SW 1271 (cell line): Measurements from ENCODE around the gene AGRP.

ENCODE experiments used
- DNase-seq, 2 experiments: peaks; one replicate each; lab custom pipeline; 2025; lab: John Stamatoyannopoulos, UW

The AGRP gene

DNA sequence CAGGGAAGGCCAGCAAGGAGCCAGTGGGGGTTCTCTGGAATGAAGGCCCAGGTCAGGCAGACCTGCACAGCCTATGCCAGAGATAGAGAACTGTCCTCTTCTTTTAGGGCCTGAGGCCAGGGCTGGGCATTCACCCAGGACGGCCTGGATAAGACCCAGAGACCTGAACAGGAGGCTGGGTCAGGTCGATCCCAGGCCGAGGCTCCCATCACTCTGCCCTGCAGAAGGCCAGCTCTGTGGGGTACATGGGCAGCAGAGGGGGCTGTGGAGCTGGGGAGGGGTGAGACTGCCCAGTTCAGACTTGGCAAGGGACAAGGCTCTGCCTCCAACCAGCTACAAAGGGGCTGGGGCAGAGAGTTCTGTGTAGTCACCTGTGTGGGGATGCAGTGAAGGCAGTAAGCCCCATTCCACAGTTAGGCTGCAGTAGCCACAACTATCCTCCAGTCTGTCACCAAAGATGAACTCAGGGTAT lies 37.9 kb downstream of the AGRP start:
- DNase-seq: no peak

DNA sequence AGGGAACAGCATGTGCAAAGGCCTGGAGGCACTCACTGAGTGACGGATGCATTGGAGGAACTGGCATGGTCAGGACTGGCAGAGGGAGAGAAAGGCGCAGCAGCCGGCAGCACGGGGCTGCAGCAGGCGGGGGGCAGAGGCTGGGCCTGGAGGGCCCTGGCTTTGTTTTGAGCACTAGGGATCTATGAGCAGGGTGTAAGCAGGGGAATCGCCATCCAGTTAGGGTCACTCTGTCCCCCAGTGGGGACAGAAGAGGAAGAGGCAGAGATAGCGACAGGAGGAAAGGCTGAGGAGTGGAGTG lies 38.3 kb downstream of the AGRP start:
- DNase-seq: no peak

DNA sequence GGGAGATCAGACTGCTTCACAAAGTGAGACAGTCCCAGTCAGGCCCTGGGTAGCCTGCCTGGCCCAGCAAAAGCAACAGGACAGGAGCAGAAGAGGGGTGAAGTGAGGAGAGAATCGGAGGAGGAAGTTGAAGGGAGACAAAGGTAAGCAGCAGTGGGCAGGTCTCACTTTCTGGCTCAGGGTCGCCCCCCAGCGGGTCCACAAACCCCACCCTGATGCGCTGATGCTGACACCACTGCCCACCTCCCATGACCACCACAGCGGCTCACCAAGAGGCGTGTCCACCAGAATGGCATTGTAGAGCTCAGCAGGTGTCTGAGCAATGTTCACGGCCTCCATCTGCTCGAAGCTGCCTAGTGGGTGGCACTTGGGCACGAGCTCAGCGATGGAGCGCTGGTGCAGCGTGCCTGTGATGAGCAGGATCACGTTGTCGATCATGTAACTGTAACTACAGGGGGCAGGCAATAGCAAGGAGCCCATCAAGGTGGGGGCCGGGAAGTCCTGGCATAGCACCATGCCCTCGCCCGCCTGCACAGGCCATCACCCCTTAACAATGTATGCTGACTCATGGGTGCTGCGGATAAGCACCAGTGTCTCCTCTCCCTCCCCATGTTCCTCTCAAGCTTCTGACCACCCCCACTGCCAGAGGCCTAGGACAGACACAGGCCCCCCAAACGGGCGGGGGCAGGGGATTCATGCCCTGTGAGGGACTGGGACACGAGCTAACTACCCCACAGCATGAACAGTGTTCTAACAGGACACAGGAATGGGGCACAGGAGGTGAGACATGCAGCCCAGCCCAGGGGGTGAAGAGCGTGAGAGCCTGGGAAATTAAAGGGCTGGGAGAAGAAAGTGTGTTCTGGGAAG lies 38.9 kb downstream of the AGRP start:
- no peak for DNase-seq

DNA sequence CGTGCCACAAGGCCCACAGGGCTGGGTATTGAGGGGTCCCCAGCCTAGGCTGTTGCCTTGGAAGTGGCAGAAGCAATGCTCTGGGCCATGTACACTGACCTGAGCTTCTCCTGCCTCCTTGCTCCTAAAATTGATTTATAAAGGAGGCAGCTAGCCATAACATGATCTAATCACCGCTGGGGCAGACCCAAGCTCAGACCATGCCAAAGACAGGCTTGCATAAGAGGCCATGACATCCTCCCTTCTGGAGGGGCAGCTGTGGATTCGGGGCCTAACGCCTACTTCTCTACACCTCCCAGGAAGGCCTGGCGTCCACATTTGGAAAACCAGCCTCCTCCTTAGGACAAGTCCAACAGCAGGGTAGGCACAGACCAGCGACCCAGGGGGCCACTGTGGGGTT lies 40.1 kb downstream of the AGRP start:
- DNase-seq: no peak

DNA sequence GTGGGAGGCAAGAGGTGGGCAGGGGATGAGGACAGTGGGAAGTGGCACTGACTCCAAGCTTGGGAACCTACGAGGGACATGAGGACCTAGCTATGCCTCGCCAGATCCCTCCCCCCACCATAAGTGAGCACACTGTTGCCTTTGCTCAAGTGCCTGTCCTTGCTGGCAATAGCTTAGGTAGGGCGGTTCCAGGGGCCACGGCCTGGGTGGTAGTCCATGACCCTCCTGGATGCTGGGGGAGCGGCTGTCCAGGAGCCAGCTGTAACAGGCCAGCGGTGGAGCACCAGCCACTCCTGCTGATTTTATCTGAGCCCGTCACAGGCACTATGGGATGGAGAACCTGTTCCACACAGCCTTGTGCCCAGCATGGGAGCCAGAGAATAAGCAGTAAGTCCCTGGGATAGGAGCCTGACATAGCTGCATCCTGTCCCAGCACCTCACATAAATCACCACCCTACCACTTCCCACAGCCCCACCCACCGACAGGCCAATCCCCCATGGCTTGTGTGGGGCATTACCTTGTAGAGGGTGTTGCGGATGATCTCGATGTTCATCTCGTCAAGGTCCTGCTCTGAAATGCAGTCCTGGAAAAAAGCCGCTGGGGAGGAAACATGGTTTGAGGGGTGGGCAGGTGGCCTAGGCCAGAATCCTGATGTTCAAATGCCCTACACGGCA lies 40.6 kb downstream of the AGRP start:
- no peak for DNase-seq

DNA sequence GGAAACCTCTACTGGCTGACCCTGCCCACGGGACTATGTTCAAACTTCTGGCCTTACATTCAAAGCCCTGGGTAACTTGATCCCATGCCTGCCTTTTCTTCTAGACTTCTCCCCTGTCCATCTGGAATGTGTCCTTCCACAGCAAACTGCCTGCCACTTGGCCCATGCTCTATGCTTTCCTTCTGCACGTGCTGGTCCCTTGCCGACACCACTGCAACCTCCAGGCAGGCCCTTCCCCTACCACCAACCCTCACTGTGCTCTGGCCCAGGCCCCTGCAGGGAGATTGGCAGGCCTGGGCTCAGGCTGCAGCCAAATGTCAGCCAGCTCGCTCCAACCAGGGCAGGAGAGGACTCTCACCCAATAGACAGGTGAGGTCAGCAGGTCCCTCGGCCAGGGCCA lies 41.4 kb downstream of the AGRP start:
- DNase-seq: no peak

DNA sequence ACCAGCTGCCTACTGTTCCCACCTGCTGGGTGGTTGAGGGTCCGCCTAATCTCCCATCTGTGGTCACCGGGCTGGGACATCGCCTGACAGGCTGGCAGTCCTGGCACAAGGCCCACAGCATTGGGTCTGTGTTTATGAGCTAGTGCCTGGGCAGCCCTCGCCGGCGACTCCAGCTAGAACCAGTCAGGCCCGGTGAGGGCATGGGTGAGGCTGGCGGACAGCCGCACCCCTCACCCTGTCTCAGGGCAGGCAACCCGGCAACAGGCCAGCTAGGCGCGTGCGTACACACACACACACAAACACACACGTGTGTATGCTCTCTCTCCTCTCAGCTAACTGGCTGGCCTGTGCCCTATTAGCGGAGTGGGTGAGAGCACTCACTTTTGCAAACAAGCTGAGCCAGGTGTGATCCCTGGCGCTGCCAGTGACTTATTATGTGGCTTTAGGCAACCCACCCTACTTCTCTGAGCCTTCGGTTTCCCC lies 42.0 kb downstream of the AGRP start:
- no peak for DNase-seq

DNA sequence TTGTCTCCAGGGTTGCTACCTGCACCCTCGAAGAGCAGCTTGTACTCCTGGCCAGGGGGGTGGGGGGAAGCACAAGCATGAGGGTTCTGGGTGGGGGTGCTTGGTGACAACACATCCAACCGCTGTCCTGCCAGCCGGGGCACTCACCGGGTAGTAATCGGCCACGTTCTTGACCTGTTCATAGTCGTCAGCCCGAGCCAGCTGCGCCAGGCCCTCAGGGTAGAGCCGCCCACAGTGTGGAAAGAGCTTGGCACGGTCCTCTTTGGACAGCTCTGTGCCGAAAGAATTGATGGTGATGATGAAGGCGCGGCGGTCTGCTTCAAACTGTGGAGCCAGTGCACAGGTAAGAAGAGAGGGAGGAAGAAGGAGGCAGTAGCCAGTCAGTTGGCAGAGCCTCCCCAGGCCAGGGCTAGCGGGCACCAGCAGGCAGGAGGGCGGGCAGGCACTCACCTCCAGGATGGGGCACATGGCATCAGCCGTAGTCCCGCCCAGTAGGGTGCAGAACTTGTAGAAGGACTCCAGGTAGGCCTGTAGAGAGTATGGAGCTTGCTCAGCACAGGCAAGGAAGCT lies 44.4 kb downstream of the AGRP start:
- DNase-seq: no peak

DNA sequence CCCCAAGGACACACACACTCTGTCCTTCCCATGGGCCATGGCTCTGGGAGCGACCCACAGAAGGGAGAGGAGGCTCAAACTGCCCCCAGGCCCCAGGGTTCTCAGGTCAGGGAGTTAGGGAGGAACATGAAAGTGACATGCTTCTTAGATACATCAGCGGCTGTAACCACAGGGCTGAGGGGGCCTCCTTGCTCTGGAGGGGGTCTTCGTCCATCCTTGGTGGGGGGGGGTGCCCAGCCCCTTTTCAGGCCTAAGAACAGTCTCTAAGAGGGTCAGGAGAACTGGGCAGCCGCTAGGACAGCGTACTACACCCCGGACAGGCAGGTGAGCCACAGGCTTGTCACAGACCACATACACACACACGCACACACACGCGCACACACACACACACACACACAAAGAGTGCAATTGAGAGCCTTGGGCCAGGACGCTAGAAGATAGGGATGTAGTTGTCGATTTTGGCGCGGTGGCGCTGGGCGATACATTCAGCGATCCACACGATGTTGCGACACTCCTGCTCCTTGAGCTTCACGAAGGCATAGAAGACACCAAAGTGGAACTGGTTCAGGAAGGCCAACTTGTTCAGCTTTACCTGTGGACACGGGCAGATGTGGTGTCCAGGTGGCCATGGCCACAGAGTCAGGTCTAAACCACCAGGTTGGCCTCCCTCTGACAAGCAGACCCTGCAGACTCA lies 45.1 kb downstream of the AGRP start:
- no peak for DNase-seq

DNA sequence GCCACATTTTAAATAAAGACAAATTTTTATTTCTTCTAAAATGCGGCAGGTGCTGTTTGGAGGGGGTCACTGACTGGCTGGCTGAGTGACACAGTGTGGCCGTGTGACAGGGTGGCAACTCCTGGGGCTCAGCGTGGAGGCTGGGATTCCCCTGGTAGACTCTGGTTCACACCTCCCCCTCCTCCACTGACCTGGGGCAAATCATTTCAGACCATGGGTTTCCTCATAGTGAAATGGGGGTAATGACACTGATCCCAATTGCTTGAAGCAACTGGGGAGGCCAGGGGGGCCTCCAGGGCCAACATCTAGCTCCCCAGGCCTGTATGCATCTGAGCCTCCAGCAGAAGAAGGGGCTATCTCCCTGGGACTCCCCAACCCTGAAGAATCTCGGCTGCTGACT lies 45.8 kb downstream of the AGRP start:
- DNase-seq: no peak

DNA sequence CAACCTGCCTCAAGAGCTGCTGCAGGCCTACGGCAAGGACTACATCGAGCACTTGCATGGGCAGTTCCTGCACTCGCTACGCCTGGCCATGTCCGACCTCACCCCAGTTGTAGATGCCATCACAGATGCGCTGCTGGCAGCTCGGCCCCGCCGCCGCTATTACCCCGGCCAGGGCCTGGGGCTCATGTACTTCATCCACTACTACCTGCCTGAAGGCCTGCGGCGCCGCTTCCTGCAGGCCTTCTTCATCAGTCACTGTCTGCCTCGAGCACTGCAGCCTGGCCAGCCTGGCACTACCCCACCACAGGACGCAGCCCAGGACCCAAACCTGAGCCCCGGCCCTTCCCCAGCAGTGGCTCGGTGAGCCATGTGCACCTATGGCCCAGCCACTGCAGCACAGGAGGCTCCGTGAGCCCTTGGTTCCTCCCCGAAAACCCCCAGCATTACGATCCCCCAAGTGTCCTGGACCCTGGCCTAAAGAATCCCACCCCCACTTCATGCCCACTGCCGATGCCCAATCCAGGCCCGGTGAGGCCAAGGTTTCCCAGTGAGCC lies 46.6 kb downstream of the AGRP start:
- no peak for DNase-seq

DNA sequence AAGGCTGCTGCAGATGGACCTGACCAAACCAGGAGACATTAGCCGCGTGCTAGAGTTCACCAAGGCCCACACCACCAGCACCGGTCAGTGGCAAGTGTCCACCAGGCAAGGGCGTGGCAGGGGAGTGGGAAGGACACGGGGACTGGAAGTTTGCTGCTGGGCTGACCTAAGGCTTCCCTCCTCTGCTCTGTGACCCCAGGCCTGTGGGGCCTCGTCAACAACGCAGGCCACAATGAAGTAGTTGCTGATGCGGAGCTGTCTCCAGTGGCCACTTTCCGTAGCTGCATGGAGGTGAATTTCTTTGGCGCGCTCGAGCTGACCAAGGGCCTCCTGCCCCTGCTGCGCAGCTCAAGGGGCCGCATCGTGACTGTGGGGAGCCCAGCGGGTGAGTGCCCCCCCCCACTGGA lies 47.6 kb downstream of the AGRP start:
- no peak for DNase-seq

DNA sequence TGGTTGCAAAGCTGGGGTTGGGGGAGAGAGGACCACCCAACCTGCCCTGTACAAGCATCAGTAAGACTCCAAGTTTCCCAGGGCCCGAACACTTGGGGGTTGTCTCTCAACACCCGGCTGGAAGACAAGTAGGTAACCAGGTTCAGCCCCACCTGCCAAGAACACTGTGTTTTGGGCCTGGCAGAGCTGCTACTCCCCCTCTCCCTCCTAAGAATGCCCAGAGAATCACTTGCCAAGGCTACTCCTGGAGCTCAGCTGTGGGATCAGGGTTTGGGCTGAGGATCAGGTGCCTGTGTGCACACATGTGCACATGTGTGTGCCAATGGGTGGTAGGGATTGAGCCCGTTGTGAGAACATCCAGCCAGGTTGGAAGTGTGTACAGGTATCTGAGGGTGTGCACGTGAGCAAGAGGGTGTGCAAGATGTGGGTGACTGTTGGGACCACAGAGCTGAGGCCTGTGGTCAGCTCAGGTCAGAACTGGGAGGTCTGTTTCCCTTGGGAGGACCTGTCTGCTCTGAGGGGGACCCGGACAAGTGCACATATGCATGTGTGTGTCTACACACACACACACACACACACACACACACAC lies 50.1 kb downstream of the AGRP start:
- DNase-seq: no peak
